GM21360 (cell line): Measurements from ENCODE around the gene PACS2.

Experiments used
- ATAC-seq: cut with Tn5 transposase; IDR thresholded peaks from one replicate; pipeline ENCODE4 v1.9.1; 2021; ENCODE audit warnings: mild to moderate bottlenecking, moderate library complexity; ENCODE audit not compliant: unreplicated experiment

The PACS2 gene

GRCh38 chr14:105398044-105398725 is 83.6 kb downstream of the PACS2 start, which contains the start of gene TEX22:
TSS of gene TEX22 (plus strand) at chr14:105398538. CDS start at chr14:105399341, 803 bp downstream.
- peak; percentile 76 for ATAC-seq

- ATAC-seq, result peak; percentile 16
Measured at GRCh38 chr14:105398726-105399465, 84.3 kb downstream of the PACS2 start.

GRCh38 chr14:105399466-105399775 is 84.9 kb downstream of the PACS2 start:
- ATAC-seq, result no peak

GRCh38 chr14:105400016-105400415 is 85.5 kb downstream of the PACS2 start:
- no peak for ATAC-seq

GRCh38 chr14:105401699-105402098 is 87.2 kb downstream of the PACS2 start:
- ATAC-seq, result no peak

- no peak for ATAC-seq
Measured at GRCh38 chr14:105408592-105408991, 94.0 kb downstream of the PACS2 start.

- ATAC-seq, result no peak
Measured at GRCh38 chr14:105409364-105409763, 94.8 kb downstream of the PACS2 start.

GRCh38 chr14:105410642-105411016 is 96.1 kb downstream of the PACS2 start:
- no peak for ATAC-seq

GRCh38 chr14:105411017-105411941 is 96.7 kb downstream of the PACS2 start:
- ATAC-seq, result no peak

GRCh38 chr14:105411985-105412770 is 97.6 kb downstream of the PACS2 start:
- ATAC-seq, result no peak

GRCh38 chr14:105412771-105413543 is 98.4 kb downstream of the PACS2 start:
- no peak for ATAC-seq

- no peak for ATAC-seq
Measured at GRCh38 chr14:105413544-105413886, 99.0 kb downstream of the PACS2 start.

GRCh38 chr14:105414456-105415371 is 100.2 kb downstream of the PACS2 start:
- ATAC-seq, result peak; percentile 64

GRCh38 chr14:105415481-105416428 is 101.2 kb downstream of the PACS2 start:
- ATAC-seq, result no peak

- no peak for ATAC-seq
Measured at GRCh38 chr14:105416671-105417070, 102.1 kb downstream of the PACS2 start.

GRCh38 chr14:105417690-105418121 is 103.2 kb downstream of the PACS2 start:
- ATAC-seq, result no peak

- ATAC-seq, result no peak
Measured at GRCh38 chr14:105418269-105419194, 104.0 kb downstream of the PACS2 start.
